Measurements from ENCODE around the gene MR1. TPM values are rescaled to one million over a fixed set of nuclear protein-coding genes. Genes with fewer than 3 reads are reported as not detected.

MR1 gene
- total and polyA plus RNA-seq, 2 of the 13 experiments (the other 11 are each of a cell fraction or from before 2014, with no cell fraction given): 7.7 to 10.4 TPM

DNA sequence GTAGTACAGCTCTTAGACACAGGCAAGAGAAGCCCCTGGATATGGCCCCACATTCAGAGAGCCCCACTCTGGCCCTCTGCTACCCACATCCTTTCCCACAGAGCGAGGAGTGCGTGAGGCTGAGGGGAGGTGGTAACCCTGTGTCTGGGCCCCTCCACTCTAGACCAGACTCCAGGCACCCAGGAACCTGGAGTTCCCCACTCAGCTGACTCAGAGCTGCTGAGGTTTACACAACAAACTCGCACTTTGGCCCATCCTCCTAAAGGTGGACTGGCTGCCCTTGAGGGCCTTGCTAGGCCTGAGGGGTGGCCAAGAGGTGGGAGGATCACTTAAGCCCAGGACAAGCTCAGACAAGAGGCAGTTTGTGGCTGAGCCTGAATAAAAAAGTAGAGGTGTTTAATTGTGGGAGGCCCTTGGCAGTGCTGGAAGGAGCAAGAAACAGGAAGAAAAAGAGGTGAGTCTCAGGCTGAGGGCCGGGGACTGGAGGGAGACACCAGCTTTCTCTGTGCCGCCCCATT is 10.7 kb downstream of the MR1 start (continued):
- TF ChIP-seq ZNF530 (CRISPR knock-in tag; IDR thresholded peaks at IDR 0.05; ENCODE audit: low read depth) (no peak), FOXK1 (CRISPR knock-in tag; IDR thresholded peaks at IDR 0.05; ENCODE audit: borderline replicate concordance, low read depth) (peak; percentile 42; the same call in 1 of the 2 replicates), MAZ (IDR thresholded peaks at IDR 0.05; ENCODE audit: borderline replicate concordance, low read depth, low read length) (no peak), MAZ (CRISPR knock-in tag; IDR thresholded peaks at IDR 0.05; ENCODE audit: low read depth) (no peak), ZNF136 (CRISPR knock-in tag; IDR thresholded peaks at IDR 0.05; ENCODE audit: low read depth) (no peak), ELF1 (CRISPR knock-in tag; IDR thresholded peaks at IDR 0.05) (no peak), HDAC6 (IDR thresholded peaks at IDR 0.05; ENCODE audit: low read depth, low read length) (no peak), ZSCAN9 (CRISPR knock-in tag; IDR thresholded peaks at IDR 0.05; ENCODE audit: borderline replicate concordance) (peak; percentile 61; the same call in 1 of the 2 replicates), ZNF777 (CRISPR knock-in tag; IDR thresholded peaks at IDR 0.05) (no peak), YEATS4 (CRISPR knock-in tag; IDR thresholded peaks at IDR 0.05; ENCODE audit: borderline replicate concordance) (0 out of 2 replicates have a peak, but pooled peaks have one; percentile 39), SP4 (CRISPR knock-in tag; IDR thresholded peaks at IDR 0.05) (no peak)
- TF ChIP-seq, protein P1, sequence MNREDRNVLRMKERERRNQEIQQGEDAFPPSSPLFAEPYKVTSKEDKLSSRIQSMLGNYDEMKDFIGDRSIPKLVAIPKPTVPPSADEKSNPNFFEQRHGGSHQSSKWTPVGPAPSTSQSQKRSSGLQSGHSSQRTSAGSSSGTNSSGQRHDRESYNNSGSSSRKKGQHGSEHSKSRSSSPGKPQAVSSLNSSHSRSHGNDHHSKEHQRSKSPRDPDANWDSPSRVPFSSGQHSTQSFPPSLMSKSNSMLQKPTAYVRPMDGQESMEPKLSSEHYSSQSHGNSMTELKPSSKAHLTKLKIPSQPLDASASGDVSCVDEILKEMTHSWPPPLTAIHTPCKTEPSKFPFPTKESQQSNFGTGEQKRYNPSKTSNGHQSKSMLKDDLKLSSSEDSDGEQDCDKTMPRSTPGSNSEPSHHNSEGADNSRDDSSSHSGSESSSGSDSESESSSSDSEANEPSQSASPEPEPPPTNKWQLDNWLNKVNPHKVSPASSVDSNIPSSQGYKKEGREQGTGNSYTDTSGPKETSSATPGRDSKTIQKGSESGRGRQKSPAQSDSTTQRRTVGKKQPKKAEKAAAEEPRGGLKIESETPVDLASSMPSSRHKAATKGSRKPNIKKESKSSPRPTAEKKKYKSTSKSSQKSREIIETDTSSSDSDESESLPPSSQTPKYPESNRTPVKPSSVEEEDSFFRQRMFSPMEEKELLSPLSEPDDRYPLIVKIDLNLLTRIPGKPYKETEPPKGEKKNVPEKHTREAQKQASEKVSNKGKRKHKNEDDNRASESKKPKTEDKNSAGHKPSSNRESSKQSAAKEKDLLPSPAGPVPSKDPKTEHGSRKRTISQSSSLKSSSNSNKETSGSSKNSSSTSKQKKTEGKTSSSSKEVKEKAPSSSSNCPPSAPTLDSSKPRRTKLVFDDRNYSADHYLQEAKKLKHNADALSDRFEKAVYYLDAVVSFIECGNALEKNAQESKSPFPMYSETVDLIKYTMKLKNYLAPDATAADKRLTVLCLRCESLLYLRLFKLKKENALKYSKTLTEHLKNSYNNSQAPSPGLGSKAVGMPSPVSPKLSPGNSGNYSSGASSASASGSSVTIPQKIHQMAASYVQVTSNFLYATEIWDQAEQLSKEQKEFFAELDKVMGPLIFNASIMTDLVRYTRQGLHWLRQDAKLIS (CRISPR knock-in tag; IDR thresholded peaks at IDR 0.05): no peak
- TF ChIP-seq, protein P2, sequence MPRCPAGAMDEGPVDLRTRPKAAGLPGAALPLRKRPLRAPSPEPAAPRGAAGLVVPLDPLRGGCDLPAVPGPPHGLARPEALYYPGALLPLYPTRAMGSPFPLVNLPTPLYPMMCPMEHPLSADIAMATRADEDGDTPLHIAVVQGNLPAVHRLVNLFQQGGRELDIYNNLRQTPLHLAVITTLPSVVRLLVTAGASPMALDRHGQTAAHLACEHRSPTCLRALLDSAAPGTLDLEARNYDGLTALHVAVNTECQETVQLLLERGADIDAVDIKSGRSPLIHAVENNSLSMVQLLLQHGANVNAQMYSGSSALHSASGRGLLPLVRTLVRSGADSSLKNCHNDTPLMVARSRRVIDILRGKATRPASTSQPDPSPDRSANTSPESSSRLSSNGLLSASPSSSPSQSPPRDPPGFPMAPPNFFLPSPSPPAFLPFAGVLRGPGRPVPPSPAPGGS (CRISPR knock-in tag; IDR thresholded peaks at IDR 0.05): no peak
- TF ChIP-seq, protein P3, sequence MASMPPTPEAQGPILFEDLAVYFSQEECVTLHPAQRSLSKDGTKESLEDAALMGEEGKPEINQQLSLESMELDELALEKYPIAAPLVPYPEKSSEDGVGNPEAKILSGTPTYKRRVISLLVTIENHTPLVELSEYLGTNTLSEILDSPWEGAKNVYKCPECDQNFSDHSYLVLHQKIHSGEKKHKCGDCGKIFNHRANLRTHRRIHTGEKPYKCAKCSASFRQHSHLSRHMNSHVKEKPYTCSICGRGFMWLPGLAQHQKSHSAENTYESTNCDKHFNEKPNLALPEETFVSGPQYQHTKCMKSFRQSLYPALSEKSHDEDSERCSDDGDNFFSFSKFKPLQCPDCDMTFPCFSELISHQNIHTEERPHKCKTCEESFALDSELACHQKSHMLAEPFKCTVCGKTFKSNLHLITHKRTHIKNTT (CRISPR knock-in tag; IDR thresholded peaks at IDR 0.05): no peak
- TF ChIP-seq, protein P4, sequence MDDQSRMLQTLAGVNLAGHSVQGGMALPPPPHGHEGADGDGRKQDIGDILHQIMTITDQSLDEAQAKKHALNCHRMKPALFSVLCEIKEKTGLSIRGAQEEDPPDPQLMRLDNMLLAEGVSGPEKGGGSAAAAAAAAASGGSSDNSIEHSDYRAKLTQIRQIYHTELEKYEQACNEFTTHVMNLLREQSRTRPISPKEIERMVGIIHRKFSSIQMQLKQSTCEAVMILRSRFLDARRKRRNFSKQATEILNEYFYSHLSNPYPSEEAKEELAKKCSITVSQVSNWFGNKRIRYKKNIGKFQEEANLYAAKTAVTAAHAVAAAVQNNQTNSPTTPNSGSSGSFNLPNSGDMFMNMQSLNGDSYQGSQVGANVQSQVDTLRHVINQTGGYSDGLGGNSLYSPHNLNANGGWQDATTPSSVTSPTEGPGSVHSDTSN (CRISPR knock-in tag; IDR thresholded peaks at IDR 0.05; ENCODE audit: borderline replicate concordance): no peak
- TF ChIP-seq, protein P5, sequence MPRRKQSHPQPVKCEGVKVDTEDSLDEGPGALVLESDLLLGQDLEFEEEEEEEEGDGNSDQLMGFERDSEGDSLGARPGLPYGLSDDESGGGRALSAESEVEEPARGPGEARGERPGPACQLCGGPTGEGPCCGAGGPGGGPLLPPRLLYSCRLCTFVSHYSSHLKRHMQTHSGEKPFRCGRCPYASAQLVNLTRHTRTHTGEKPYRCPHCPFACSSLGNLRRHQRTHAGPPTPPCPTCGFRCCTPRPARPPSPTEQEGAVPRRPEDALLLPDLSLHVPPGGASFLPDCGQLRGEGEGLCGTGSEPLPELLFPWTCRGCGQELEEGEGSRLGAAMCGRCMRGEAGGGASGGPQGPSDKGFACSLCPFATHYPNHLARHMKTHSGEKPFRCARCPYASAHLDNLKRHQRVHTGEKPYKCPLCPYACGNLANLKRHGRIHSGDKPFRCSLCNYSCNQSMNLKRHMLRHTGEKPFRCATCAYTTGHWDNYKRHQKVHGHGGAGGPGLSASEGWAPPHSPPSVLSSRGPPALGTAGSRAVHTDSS (CRISPR knock-in tag; conservative IDR thresholded peaks at IDR 0.05): no peak
